Activated CD8-positive, alpha-beta T cell treated with anti-CD3 and anti-CD28 coated beads for 36 hours (primary cell): ENCODE data around the gene MOGAT3. TPM values are rescaled to one million over a fixed set of nuclear protein-coding genes. Genes with fewer than 3 reads are reported as not detected.
A peak's percentile ranks its signal among the peaks of the same experiment; 100 is the strongest.

Experiments
- ATAC-seq: fragments of 200-7000 bp; cut with Tn5 transposase; one replicate; pipeline ENCODE4 v1.10.0; 2021; ENCODE audit warnings: mild to moderate bottlenecking, moderate library complexity
- CTCF ChIA-PET: fragments of 350-600 bp; sonication (Branson Sonifier 250); formaldehyde crosslinking; loops from one replicate; lab custom pipeline; 2021; ENCODE audit warnings: antibody characterized with exemption; lab: Charles Lee
- POLR2A ChIA-PET: fragments of 350-600 bp; sonication (Branson Sonifier 250); formaldehyde crosslinking; loops from one replicate; lab custom pipeline; 2021; ENCODE audit warnings: antibody characterized with exemption; lab: Charles Lee
- DNase-seq: peaks from one replicate; pipeline ENCODE4 v3.0.0-alpha.2; 2020
- H3K27ac Mint-ChIP-seq: one replicate; pipeline ENCODE4 v1.8.0; 2021; ENCODE audit warnings: mild to moderate bottlenecking, mixed read lengths
- H3K27me3 Mint-ChIP-seq: one replicate; pipeline ENCODE4 v1.8.0; 2021; ENCODE audit warnings: mixed read lengths
- H3K36me3 Mint-ChIP-seq: one replicate; pipeline ENCODE4 v1.8.0; 2021; ENCODE audit warnings: low read depth, mixed read lengths
- H3K4me1 Mint-ChIP-seq: one replicate; pipeline ENCODE4 v1.8.0; 2021; ENCODE audit warnings: low read depth, mixed read lengths
- H3K4me3 Mint-ChIP-seq: one replicate; pipeline ENCODE4 v1.8.0; 2021; ENCODE audit warnings: mild to moderate bottlenecking, moderate library complexity, mixed read lengths
- H3K9me3 Mint-ChIP-seq: one replicate; pipeline ENCODE4 v1.8.0; 2021; ENCODE audit warnings: mixed read lengths
- intact Hi-C: fragments of 100-400 bp; cut with micrococcal nuclease; formaldehyde crosslinking; loops from one replicate; pipeline ENCODE4 v1.10.0; 2022
- total RNA-seq, 2 experiments: library from RNA; stranded (reverse); gene quantifications; one replicate each; pipeline ENCODE4 v1.2.3, GENCODE V29; 2021
- TF ChIP-seq, protein P1 (sequence below): fragments of 200-600 bp; IDR thresholded peaks from one replicate; pipeline ENCODE4 v1.8.0; 2022; ENCODE audit warnings: antibody characterized with exemption, mild to moderate bottlenecking

The MOGAT3 gene, protein sequence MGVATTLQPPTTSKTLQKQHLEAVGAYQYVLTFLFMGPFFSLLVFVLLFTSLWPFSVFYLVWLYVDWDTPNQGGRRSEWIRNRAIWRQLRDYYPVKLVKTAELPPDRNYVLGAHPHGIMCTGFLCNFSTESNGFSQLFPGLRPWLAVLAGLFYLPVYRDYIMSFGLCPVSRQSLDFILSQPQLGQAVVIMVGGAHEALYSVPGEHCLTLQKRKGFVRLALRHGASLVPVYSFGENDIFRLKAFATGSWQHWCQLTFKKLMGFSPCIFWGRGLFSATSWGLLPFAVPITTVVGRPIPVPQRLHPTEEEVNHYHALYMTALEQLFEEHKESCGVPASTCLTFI
- total RNA-seq: not detected

- no peaks in the 10 kb centered on the region for H3K36me3 Mint-ChIP-seq
- no peaks in the 10 kb centered on the region for H3K9me3 Mint-ChIP-seq
- H3K4me3 Mint-ChIP-seq: no peak within 1 kb of the TSS
- H3K27me3 Mint-ChIP-seq: peaks cover 27% of the 10 kb centered on the region
- CTCF ChIA-PET: interaction anchor here (0.6 to 2.0 kb wide), 3 partner anchors 9 to 204 kb away, joined by 3 to 9 read pairs (median 8); no protein-coding TSS in a partner anchor
- DNase-seq: no peak
- intact Hi-C loops: no loop called here
- POLR2A ChIA-PET: interaction anchor here (0.5 kb wide), 1 partner anchor 21 kb away, joined by 3 read pairs; no protein-coding TSS in a partner anchor
- TF ChIP-seq, protein P1, sequence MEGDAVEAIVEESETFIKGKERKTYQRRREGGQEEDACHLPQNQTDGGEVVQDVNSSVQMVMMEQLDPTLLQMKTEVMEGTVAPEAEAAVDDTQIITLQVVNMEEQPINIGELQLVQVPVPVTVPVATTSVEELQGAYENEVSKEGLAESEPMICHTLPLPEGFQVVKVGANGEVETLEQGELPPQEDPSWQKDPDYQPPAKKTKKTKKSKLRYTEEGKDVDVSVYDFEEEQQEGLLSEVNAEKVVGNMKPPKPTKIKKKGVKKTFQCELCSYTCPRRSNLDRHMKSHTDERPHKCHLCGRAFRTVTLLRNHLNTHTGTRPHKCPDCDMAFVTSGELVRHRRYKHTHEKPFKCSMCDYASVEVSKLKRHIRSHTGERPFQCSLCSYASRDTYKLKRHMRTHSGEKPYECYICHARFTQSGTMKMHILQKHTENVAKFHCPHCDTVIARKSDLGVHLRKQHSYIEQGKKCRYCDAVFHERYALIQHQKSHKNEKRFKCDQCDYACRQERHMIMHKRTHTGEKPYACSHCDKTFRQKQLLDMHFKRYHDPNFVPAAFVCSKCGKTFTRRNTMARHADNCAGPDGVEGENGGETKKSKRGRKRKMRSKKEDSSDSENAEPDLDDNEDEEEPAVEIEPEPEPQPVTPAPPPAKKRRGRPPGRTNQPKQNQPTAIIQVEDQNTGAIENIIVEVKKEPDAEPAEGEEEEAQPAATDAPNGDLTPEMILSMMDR: no peak
- ATAC-seq: peak; percentile 56
- H3K4me1 Mint-ChIP-seq: peaks cover 2% of the 10 kb centered on the region
- no peak within 1 kb of the TSS for H3K27ac Mint-ChIP-seq
These were observed at the start of gene MOGAT3 for GRCh38 chr7:101200862-101201599. TSS of gene MOGAT3 (minus strand) at chr7:101201036. CDS start at chr7:101200854, 182 bp downstream.

- Mint-ChIP-seq H3K4me1 (peaks cover 30% of the 10 kb centered on the region), H3K9me3 (no peaks in the 10 kb centered on the region), H3K27ac (peak overlapping the region; percentile 49), H3K4me3 (peak overlapping the region; percentile 91), H3K27me3 (no peaks in the 10 kb centered on the region), H3K36me3 (peaks cover 23% of the 10 kb centered on the region)
- intact Hi-C loops: no loop called here
- no peak for DNase-seq
- ChIA-PET CTCF (interaction anchor here (5.1 kb wide), 1 partner anchor 33 kb away, joined by 27 read pairs; no protein-coding TSS in a partner anchor), POLR2A (interaction anchor here (2.0 kb wide), 1 partner anchor 12 kb away, joined by 4 read pairs; the partner anchor contains the start of gene CLDN15)
- ATAC-seq: no peak
- TF ChIP-seq, protein P1: no peak
These were observed 49.5 kb upstream of the MOGAT3 start for GRCh38 chr7:101250324-101250723.

DNA sequence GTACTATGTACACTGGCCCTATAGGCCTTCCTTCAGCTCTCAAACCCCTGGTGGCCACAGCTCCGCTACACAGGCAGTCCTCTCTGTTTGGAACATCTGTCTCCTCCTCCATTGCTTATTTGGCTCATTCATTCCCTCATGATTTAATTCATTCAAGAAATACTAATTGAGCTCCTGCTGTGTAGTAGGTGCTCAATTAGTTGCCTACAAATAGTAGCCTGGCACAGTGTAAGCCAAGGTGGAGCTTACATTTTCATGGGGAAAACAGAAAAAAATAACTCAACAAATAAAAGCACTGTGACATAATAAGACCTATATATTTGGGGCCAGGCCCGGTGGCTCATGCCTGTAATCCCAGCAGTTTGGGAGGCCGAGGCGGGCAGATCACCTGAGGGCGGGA is 47.4 kb upstream of the MOGAT3 start:
- TF ChIP-seq, protein P1: no peak
- Mint-ChIP-seq H3K4me1 (peaks cover 42% of the 10 kb centered on the region), H3K27me3 (no peaks in the 10 kb centered on the region), H3K27ac (no peak overlapping the region), H3K4me3 (no peak overlapping the region), H3K9me3 (no peaks in the 10 kb centered on the region), H3K36me3 (peaks cover 35% of the 10 kb centered on the region)
- POLR2A ChIA-PET: interaction anchor here (1.0 kb wide), 1 partner anchor 26 kb away, joined by 3 read pairs; no protein-coding TSS in a partner anchor
- CTCF ChIA-PET: interaction anchor here (0.9 to 5.1 kb wide), 5 partner anchors 9 to 56 kb away, joined by 3 to 27 read pairs (median 4); partner anchors contain the start of gene ZNHIT1
- ATAC-seq (no peak), DNase-seq (no peak)
- intact Hi-C loops: no loop called here

GRCh38 chr7:101245147-101245668 is 44.4 kb upstream of the MOGAT3 start:
- DNase-seq (no peak), ATAC-seq (no peak)
- ChIA-PET CTCF (interaction anchor here (1.2 to 4.2 kb wide), 10 partner anchors 7 to 166 kb away, joined by 3 to 49 read pairs (median 10); partner anchors contain the start of genes PLOD3 and ZNHIT1), POLR2A (interaction anchor here (0.6 to 2.7 kb wide), 8 partner anchors 7 to 358 kb away, joined by 3 to 22 read pairs (median 4); partner anchors contain the start of genes PLOD3, VGF and ZNHIT1)
- no peaks in the 10 kb centered on the region for H3K27me3 Mint-ChIP-seq
- H3K27ac Mint-ChIP-seq: peak overlapping the region; percentile 97
- peak overlapping the region; percentile 85 for H3K4me3 Mint-ChIP-seq
- peaks cover 27% of the 10 kb centered on the region for H3K36me3 Mint-ChIP-seq
- H3K9me3 Mint-ChIP-seq: no peaks in the 10 kb centered on the region
- TF ChIP-seq, protein P1: no peak
- intact Hi-C loops: no loop called here
- peaks cover 32% of the 10 kb centered on the region for H3K4me1 Mint-ChIP-seq
